GM12891 (cell line): Measurements from ENCODE around the gene USP31.

Experiments used
- POLR2A ChIP-seq: IDR thresholded peaks from 2 replicates; pipeline ENCODE4 v1.6.1; 2011; ENCODE audit warnings: low read depth, low read length, control low read depth
- POLR2AphosphoS5 ChIP-seq: IDR thresholded peaks from 2 replicates; pipeline ENCODE4 v1.6.1; 2011; ENCODE audit warnings: low read depth, low read length, control low read depth
- TAF1 ChIP-seq: IDR thresholded peaks from 2 replicates; pipeline ENCODE4 v1.6.1; 2011; ENCODE audit warnings: low read depth, low read length, control low read depth

GRCh38 chr16:23124315-23124714 lies 24.9 kb downstream of the USP31 start:
- TF ChIP-seq POLR2A, result no peak
- TF ChIP-seq POLR2AphosphoS5, result no peak
- TF ChIP-seq TAF1, result no peak
